MM.1S (cell line): ENCODE results near the gene TMEM45A.

Experiments used
- EZH2 ChIP-seq: fragments of 300-600 bp; sonication (generic); optimal IDR thresholded peaks from 2 replicates; pipeline ENCODE3; 2017; ENCODE audit warnings: low read depth, mild to moderate bottlenecking, antibody characterized with exemption, low read length, mixed read lengths
- EZH2phosphoT487 ChIP-seq: fragments of 300-600 bp; sonication (generic); IDR thresholded peaks from 2 replicates; pipeline ENCODE4 v1.6.1; 2018; ENCODE audit warnings: antibody characterized with exemption, low read length
- TF ChIP-seq, protein P1 (sequence below): fragments of 300-600 bp; sonication (generic); IDR thresholded peaks from 2 replicates; pipeline ENCODE4 v1.5.1; 2016; ENCODE audit warnings: antibody characterized with exemption, low read length, mixed read lengths

DNA sequence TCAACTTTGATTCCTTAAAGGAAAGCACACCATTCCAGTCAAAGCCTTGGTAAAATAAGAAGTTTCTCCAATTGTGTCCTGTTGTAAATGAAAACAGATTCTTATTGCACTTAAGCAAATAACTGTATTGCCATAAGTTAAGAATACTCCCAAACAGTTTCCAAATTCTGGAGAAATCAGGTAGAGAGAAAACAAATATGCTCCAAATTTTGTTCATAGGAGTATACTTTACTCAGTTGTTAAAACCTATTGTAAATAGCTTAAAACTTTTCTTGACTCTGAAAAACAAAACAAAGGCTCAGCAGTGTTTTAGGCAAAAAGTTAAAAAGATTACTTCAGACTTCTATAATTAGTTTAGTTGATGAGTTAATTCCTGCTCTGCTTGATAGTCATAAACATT lies 48.7 kb upstream of the TMEM45A start:
- TF ChIP-seq, protein P1, sequence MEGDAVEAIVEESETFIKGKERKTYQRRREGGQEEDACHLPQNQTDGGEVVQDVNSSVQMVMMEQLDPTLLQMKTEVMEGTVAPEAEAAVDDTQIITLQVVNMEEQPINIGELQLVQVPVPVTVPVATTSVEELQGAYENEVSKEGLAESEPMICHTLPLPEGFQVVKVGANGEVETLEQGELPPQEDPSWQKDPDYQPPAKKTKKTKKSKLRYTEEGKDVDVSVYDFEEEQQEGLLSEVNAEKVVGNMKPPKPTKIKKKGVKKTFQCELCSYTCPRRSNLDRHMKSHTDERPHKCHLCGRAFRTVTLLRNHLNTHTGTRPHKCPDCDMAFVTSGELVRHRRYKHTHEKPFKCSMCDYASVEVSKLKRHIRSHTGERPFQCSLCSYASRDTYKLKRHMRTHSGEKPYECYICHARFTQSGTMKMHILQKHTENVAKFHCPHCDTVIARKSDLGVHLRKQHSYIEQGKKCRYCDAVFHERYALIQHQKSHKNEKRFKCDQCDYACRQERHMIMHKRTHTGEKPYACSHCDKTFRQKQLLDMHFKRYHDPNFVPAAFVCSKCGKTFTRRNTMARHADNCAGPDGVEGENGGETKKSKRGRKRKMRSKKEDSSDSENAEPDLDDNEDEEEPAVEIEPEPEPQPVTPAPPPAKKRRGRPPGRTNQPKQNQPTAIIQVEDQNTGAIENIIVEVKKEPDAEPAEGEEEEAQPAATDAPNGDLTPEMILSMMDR, result no peak
- TF ChIP-seq EZH2phosphoT487 (no peak), EZH2 (no peak)
